ENCODE data around the gene LRBA. TPM values are rescaled to one million over a fixed set of nuclear protein-coding genes. Genes with fewer than 3 reads are reported as not detected.
"Not testable (repeated sequence)": the region's sequence is repeated elsewhere in the genome, so short reads cannot be mapped to it uniquely, and the experiment has no call there.

The LRBA gene
- total and polyA plus RNA-seq, 2 donors, result 11.6 to 92.0 TPM

DNA sequence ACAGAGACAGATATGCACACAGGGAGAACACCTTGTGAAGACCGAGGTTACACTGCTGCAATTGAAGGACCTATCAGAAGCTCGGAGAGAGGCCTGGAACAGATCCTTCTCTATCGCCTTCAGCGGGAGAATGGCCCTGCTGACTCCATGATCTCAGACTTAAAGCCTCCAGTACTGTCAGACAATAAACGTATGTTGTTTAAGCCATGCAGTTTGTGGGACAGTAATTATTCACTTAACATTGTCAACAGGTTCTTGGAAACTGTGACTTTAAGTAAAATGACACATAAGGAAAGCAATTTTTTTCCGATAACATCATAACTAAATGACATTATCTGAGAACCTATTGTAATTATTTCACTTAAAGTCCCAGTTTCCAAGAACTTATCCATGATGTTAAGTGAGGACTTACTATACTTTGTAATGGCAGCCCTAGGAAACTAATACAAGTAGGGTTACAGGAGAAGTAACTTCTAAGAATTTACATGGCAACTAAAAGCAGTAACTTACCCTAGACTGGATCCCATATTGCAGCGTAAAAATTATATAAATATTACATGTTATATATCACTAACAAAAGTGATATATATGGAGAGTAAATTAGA lies 613.9 kb downstream of the LRBA start:
- H3K36me3 ChIP-seq (ENCODE audit: insufficient read depth), result no peaks in the 10 kb centered on the region
- no peaks in the 10 kb centered on the region for H3K4me1 ChIP-seq (ENCODE audit: insufficient read depth)
- DNase-seq (ENCODE audit: extremely low spot score), result no peak
- H3K27ac ChIP-seq (ENCODE audit: low read depth), result no peak overlapping the region
- H3K4me3 ChIP-seq (ENCODE audit: low read depth, low read length), result no peak overlapping the region
- WGBS, result 95% methylated on average over 7 of the region's 7 CpGs

DNA sequence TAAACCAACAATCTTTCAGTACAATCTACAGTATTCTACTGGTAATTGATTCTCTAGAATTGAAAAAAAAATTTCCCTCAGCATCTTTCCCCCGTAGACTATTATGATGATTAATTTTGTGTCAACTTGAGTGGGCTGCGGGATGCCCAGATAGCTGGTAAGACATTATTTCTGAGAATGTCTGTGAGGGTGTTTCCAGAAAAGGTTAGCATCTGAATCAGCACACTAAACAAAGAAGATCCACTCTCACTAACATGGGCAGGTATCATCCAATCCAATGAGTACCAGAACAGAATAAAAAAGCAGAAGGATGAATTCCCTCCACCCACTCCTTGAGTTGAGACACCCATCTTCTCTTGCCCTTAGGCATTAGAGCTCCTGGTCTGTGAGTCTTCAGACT lies 619.2 kb downstream of the LRBA start:
- WGBS, result 68% methylated on average over 2 of the region's 2 CpGs
- H3K4me1 ChIP-seq (ENCODE audit: insufficient read depth), result no peaks in the 10 kb centered on the region
- DNase-seq (ENCODE audit: extremely low spot score), result no peak
- no peak overlapping the region for H3K4me3 ChIP-seq (ENCODE audit: low read depth, low read length)
- H3K36me3 ChIP-seq (ENCODE audit: insufficient read depth), result no peaks in the 10 kb centered on the region
- H3K27ac ChIP-seq (ENCODE audit: low read depth), result no peak overlapping the region

DNA sequence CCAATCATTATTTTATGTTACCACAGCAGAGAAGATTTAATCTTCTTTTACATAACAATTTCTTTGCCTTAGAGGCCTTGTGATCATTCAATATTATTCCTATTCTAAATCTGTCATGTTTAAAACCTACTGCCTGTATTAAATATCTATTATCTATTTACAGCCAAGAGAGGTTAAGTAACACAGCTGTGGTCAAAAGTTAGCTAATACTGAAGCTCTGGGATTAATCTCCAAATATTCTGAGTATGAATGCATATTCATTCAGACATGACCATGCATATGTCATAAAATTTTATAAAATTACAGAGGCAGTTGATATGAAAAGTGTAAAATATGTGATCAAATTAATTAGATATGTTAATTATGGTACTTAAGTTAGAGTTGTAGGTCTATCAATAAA lies 621.0 kb downstream of the LRBA start:
- Histone ChIP-seq H3K4me3 (ENCODE audit: low read depth, low read length) (no peak overlapping the region), H3K4me1 (ENCODE audit: insufficient read depth) (no peaks in the 10 kb centered on the region), H3K27ac (ENCODE audit: low read depth) (no peak overlapping the region), H3K36me3 (ENCODE audit: insufficient read depth) (no peaks in the 10 kb centered on the region)
- DNase-seq (ENCODE audit: extremely low spot score), result no peak

DNA sequence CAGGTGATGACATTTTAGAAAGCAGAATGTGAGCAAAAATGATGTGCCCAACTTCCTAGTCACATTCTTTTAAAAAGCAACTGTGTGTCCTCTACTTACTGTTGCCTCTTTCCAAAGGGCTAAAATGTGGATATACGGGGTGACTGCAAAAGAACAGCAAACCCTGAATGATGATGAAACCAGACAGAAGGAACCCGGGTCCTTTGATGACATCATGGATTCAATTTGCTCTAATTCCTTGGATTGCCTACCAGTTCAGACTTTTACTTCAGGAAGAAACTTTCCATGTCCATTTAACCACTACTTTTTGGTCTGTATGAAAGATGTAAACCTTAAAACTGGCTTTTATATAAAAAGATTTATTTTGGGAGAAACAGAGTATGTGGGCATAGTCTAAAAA lies 624.0 kb downstream of the LRBA start:
- no peak overlapping the region for H3K4me3 ChIP-seq (ENCODE audit: low read depth, low read length)
- no peaks in the 10 kb centered on the region for H3K36me3 ChIP-seq (ENCODE audit: insufficient read depth)
- no peaks in the 10 kb centered on the region for H3K4me1 ChIP-seq (ENCODE audit: insufficient read depth)
- H3K27ac ChIP-seq (ENCODE audit: low read depth), result no peak overlapping the region
- WGBS, result 94% methylated on average over 2 of the region's 2 CpGs
- DNase-seq (ENCODE audit: extremely low spot score), result no peak

DNA sequence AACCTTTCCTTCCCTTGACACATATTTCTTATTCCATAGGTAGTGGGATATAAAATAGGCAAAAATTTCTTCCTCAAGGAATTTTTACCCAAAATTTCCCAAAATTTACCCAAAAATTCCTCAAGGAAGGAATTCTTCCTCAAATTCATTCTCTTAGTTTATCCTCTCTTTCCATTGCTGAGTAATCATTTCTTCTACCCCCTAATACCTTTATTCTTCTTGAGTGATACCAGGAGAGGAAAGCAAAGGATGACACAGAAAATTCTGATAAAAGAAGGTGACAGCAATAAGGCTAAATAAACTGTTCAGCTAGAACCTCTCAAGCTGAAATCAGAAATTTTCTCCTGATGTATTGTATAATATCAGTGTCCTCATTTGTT lies 624.6 kb downstream of the LRBA start:
- Histone ChIP-seq H3K27ac (ENCODE audit: low read depth) (no peak overlapping the region), H3K4me3 (ENCODE audit: low read depth, low read length) (no peak overlapping the region), H3K4me1 (ENCODE audit: insufficient read depth) (no peaks in the 10 kb centered on the region), H3K36me3 (ENCODE audit: insufficient read depth) (no peaks in the 10 kb centered on the region)
- no peak for DNase-seq (ENCODE audit: extremely low spot score)

DNA sequence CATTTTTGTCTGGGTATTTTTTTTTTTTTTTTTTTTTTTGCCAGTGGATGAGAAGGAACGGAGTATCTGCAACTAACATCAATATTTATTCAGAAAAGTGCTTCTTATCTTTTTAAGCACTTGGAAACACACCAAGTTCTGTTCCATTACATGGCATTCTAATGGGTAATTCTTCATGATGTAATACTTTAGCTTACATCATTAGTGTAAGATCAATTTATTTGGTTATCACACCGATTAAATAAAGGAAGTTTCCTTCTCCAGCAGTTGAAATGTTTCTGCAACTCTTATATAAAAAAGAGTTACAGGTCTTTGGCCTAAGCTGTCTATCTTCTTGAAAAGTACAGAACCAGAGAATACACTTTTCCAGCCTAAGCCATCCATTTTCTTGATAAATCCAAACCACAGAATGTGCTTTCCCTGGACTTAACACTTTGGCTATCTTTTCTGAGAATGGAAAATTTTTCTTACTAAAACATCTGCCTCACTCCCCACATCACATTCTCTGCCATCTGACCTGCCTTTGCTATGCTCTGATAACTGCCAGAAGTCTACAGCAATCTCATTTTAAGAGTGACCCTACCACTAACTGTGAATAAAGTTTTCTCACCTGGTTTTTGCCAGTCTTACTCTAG lies 625.1 kb downstream of the LRBA start:
- Histone ChIP-seq H3K4me3 (ENCODE audit: low read depth, low read length) (no peak overlapping the region), H3K36me3 (ENCODE audit: insufficient read depth) (no peaks in the 10 kb centered on the region), H3K27ac (ENCODE audit: low read depth) (no peak overlapping the region), H3K4me1 (ENCODE audit: insufficient read depth) (no peaks in the 10 kb centered on the region)
- no peak for DNase-seq (ENCODE audit: extremely low spot score)
- 40% methylated on average over 2 of the region's 2 CpGs for WGBS

DNA sequence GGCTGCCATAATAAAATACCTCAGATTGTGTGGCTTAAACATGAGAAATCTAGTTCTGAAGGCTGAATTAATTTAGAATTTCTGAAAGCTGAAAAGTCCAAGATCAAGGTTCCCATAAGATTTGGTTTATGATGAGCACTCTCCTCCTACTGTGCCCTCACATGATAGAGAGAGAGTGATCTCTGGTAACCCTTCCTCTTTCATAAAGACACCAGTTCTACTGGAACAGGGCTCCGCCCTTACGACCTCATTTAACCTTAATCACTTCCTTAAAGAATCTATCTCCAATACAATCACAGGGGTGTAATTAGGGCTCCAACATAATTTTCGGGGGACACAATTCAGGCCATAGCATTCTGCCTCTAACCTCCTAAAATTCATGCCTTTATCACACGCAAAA lies 627.1 kb downstream of the LRBA start:
- WGBS, result 93% methylated on average over 4 of the region's 4 CpGs
- Histone ChIP-seq H3K27ac (ENCODE audit: low read depth) (no peak overlapping the region), H3K4me3 (ENCODE audit: low read depth, low read length) (no peak overlapping the region), H3K4me1 (ENCODE audit: insufficient read depth) (no peaks in the 10 kb centered on the region), H3K36me3 (ENCODE audit: insufficient read depth) (no peaks in the 10 kb centered on the region)
- no peak for DNase-seq (ENCODE audit: extremely low spot score)

DNA sequence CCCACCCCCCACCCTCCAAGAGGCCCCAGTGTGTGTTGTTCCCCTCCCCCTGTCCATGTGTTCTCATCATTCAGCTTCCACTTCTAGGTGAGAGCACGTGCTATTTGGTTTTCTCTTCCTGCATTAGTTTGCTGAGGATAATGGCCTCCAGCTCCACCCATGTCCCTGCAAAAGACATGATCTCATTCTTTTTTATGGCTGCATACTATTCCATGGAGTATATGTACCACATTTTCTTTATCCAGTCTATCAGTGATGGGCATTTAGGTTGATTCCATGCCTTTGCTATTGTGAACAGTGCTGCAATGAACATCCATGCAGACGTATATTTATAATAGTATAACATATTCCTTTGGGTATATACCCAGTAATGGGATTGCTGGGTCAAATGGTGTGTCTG lies 628.7 kb downstream of the LRBA start:
- not testable (repeated sequence) for DNase-seq (ENCODE audit: extremely low spot score); H3K27ac ChIP-seq (ENCODE audit: low read depth)
- 99% methylated on average over 2 of the region's 2 CpGs for WGBS

DNA sequence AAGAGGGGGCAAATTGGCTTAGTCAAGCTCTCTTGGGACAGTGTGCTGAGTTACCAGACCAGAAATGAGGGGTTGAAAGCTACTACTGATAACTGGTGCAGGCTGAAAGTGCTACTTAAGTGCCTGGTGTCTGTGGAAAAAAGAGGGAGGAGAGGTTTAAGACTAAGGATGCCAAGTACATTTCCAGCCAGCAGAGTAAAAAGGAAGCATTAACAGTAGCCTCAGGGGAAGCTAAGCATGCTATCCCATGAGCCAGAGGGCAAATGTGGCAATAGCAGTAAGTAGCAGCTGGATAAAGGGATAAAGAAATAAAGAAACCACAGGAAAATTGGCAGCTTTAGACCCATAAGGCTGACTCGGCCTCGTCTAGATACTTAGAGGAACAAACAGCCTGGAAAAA lies 629.5 kb downstream of the LRBA start:
- H3K27ac ChIP-seq (ENCODE audit: low read depth), result no peak overlapping the region
- DNase-seq (ENCODE audit: extremely low spot score), result no peak
- no peaks in the 10 kb centered on the region for H3K36me3 ChIP-seq (ENCODE audit: insufficient read depth)
- H3K4me1 ChIP-seq (ENCODE audit: insufficient read depth), result no peaks in the 10 kb centered on the region
- no peak overlapping the region for H3K4me3 ChIP-seq (ENCODE audit: low read depth, low read length)
- WGBS, result 35% methylated on average over 2 of the region's 2 CpGs

More for the DNA sequence above, 628.7 kb downstream of the LRBA start:
- not testable (repeated sequence) for H3K4me3 ChIP-seq (ENCODE audit: low read depth, low read length); H3K4me1 ChIP-seq (ENCODE audit: insufficient read depth); H3K36me3 ChIP-seq (ENCODE audit: insufficient read depth)

DNA sequence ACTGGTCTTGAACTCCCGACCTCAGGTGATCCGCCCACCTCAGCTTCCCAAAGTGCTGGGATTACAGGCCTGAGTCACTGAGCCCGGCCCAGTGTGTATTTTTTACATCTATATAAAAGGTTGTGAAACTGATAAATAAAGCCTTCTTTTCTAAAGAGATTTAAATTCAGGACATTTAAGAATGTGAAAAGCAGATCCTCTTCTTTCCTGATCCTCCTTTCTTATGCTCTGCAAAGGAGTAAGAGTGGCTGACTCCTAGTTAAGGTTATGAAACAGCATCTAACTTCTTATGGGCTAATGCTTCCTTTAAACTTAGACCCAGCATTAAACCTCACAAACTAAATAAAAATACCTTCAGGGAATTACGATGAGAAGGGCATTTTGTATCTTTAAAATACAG lies 630.8 kb downstream of the LRBA start:
- H3K27ac ChIP-seq (ENCODE audit: low read depth), result no peak overlapping the region
- DNase-seq (ENCODE audit: extremely low spot score), result no peak
- WGBS, result 90% methylated on average over 4 of the region's 4 CpGs

DNA sequence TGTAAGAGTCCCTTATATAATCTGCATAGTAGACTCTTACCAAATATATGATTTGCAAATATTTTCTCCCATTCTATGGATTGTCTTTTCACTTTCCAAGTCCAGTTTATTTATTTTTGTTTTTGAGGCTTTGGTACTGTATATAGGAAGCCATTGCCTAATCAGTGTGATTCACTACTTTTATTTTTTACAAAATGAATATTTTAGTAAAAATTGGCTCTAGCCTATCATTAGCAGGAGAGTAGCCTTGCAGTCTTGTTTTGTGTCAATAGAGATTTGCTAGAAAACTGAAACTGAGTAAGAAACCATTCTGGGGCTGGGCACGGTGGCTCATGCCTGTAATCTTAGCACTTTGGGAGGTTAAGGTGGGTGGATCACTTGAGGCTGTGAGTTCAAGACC lies 633.1 kb downstream of the LRBA start:
- 91% methylated on average over 1 of the region's 1 CpG for WGBS
- H3K27ac ChIP-seq (ENCODE audit: low read depth), result no peak overlapping the region
- H3K4me3 ChIP-seq (ENCODE audit: low read depth, low read length), result no peak overlapping the region
- H3K4me1 ChIP-seq (ENCODE audit: insufficient read depth), result no peaks in the 10 kb centered on the region
- no peak for DNase-seq (ENCODE audit: extremely low spot score)
- H3K36me3 ChIP-seq (ENCODE audit: insufficient read depth), result no peaks in the 10 kb centered on the region

More for the DNA sequence above, 630.8 kb downstream of the LRBA start:
- Histone ChIP-seq H3K4me3 (ENCODE audit: low read depth, low read length) (no peak overlapping the region), H3K4me1 (ENCODE audit: insufficient read depth) (no peaks in the 10 kb centered on the region), H3K36me3 (ENCODE audit: insufficient read depth) (no peaks in the 10 kb centered on the region)

DNA sequence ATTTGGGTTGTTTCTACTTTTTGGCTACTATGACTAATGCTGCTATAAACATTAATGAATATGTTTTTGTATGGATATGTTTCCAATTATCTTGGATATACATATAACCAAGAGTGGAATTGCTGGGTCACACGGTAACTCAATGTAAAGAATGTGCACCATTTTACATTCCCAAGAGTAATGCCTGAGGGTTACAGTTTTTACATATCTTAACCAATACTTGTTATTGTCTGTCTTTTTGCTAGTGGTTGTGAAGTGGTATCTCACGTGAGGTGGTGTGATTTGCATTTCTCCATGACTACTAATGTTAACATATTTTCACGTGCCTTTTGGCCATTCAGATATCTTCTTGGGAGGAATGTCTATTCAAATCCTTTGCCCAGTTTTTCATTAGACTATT lies 633.5 kb downstream of the LRBA start:
- H3K4me1 ChIP-seq (ENCODE audit: insufficient read depth), result no peaks in the 10 kb centered on the region
- no peak overlapping the region for H3K4me3 ChIP-seq (ENCODE audit: low read depth, low read length)
- H3K36me3 ChIP-seq (ENCODE audit: insufficient read depth), result no peaks in the 10 kb centered on the region
- no peak for DNase-seq (ENCODE audit: extremely low spot score)
- H3K27ac ChIP-seq (ENCODE audit: low read depth), result no peak overlapping the region
- WGBS, result 78% methylated on average over 3 of the region's 3 CpGs

DNA sequence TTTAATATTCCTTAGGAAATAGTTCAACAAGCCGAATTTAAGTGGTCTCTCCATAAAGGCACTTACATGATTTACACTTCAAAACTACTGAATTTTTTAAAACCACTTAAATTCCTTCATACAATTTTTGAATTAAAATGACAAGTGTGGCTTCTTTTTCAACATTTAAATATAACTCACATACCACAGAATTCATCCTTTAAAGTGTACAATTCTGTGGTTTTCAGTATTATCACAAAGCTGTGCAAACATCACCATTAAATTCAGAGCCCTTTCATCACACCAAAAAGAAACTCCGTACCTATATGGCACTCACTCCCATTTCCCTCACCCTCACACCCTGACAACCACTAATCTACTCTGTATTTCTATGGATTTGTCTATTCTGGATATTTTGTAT lies 634.0 kb downstream of the LRBA start:
- no peak for DNase-seq (ENCODE audit: extremely low spot score)
- Histone ChIP-seq H3K4me1 (ENCODE audit: insufficient read depth) (no peaks in the 10 kb centered on the region), H3K27ac (ENCODE audit: low read depth) (no peak overlapping the region), H3K36me3 (ENCODE audit: insufficient read depth) (no peaks in the 10 kb centered on the region), H3K4me3 (ENCODE audit: low read depth, low read length) (no peak overlapping the region)
- 99% methylated on average over 2 of the region's 2 CpGs for WGBS

DNA sequence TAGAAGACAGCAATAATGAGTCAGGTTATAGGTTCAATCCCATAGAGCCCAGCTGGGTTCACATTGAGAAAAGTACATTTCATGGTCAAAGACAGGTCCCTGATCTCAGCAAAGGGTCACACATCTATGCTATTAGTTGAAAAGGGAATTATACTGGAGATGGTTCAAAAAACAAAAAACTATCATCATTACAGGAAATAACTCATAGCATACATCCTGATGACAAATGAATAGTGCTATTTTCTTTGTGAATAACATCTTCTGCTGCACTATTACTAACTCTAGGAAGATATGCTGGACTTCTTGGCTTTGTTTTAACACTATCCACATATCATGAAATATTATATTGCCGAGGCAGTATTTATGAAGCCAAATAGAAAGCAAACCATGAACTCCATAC lies 635.6 kb downstream of the LRBA start:
- no peak for DNase-seq (ENCODE audit: extremely low spot score)
- Histone ChIP-seq H3K4me3 (ENCODE audit: low read depth, low read length) (no peak overlapping the region), H3K36me3 (ENCODE audit: insufficient read depth) (no peaks in the 10 kb centered on the region), H3K4me1 (ENCODE audit: insufficient read depth) (no peaks in the 10 kb centered on the region), H3K27ac (ENCODE audit: low read depth) (no peak overlapping the region)
- 87% methylated on average over 1 of the region's 1 CpG for WGBS

DNA sequence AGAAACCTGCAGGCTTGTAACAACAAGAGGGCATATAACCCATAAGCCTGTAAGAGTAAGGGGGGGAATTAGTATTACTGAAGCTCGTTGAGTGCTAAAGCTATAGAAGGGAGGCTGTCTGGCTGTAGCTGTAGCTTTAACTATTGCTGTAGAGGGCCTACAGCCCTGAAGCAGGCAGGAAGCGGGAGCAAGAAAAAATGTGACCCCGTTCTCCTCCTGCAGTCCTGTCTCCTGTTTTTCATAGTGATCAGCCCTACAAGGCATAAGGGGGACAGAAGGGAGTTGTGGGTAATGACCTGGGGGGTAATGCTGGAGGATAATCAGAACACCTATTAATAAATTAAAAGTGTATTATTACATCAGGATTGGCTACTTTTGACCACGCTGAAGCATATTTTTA lies 640.1 kb downstream of the LRBA start:
- no peak for DNase-seq (ENCODE audit: extremely low spot score)
- Histone ChIP-seq H3K4me1 (ENCODE audit: insufficient read depth) (no peaks in the 10 kb centered on the region), H3K4me3 (ENCODE audit: low read depth, low read length) (no peak overlapping the region), H3K36me3 (ENCODE audit: insufficient read depth) (no peaks in the 10 kb centered on the region), H3K27ac (ENCODE audit: low read depth) (no peak overlapping the region)
- WGBS, result 77% methylated on average over 4 of the region's 4 CpGs

Data from urinary bladder (tissue), 4 donors.